Glutamatergic neuron (in vitro differentiated cells): Measurements from ENCODE around the gene MCTP1. TPM values are rescaled to one million over a fixed set of nuclear protein-coding genes. Genes with fewer than 3 reads are reported as not detected.

Experiments
- DNase-seq: peaks from one replicate; pipeline ENCODE4 v3.0.0; 2022
- H3K27ac Mint-ChIP-seq: one replicate; pipeline ENCODE4 v1.8.0; 2020; ENCODE audit warnings: mild to moderate bottlenecking, mixed read lengths, inconsistent platforms; ENCODE audit not compliant: unreplicated experiment
- H3K27me3 Mint-ChIP-seq: one replicate; pipeline ENCODE4 v1.8.0; 2020; ENCODE audit warnings: mild to moderate bottlenecking, moderate library complexity, mixed read lengths, inconsistent platforms; ENCODE audit not compliant: unreplicated experiment
- H3K36me3 Mint-ChIP-seq: one replicate; pipeline ENCODE4 v1.8.0; 2020; ENCODE audit warnings: mild to moderate bottlenecking, mixed read lengths, inconsistent platforms; ENCODE audit not compliant: unreplicated experiment
- H3K4me1 Mint-ChIP-seq: one replicate; pipeline ENCODE4 v1.8.0; 2020; ENCODE audit warnings: mild to moderate bottlenecking, low read depth, mixed read lengths, inconsistent platforms; ENCODE audit not compliant: unreplicated experiment
- H3K4me3 Mint-ChIP-seq: one replicate; pipeline ENCODE4 v1.8.0; 2020; ENCODE audit warnings: mild to moderate bottlenecking, mixed read lengths, inconsistent platforms; ENCODE audit not compliant: unreplicated experiment
- H3K9me3 Mint-ChIP-seq: one replicate; pipeline ENCODE4 v1.8.0; 2020; ENCODE audit warnings: mild to moderate bottlenecking, moderate library complexity, mixed read lengths, inconsistent platforms; ENCODE audit not compliant: unreplicated experiment
- total RNA-seq: library from RNA; stranded (reverse); fragmentation: NEBNext Ultra II Directional; extraction: Animal tissue kit (Norgen Biotek cat#: 25700); gene quantifications from one replicate; pipeline ENCODE4 v1.2.1, GENCODE V29; 2021; ENCODE audit not compliant: unreplicated experiment
- TF ChIP-seq, protein P1 (sequence below): fragments of 200-600 bp; sonication (generic); IDR thresholded peaks from one replicate; pipeline ENCODE4 v1.5.0; 2021; ENCODE audit not compliant: partially characterized antibody, unreplicated experiment

MCTP1 gene
- total RNA-seq, 1 donor from 2014 or later: 1.7 TPM

- Mint-ChIP-seq H3K27ac (no peak overlapping the region), H3K36me3 (peaks cover 10% of the 10 kb centered on the region), H3K4me3 (no peak overlapping the region), H3K9me3 (peaks cover 2% of the 10 kb centered on the region), H3K4me1 (peaks cover 18% of the 10 kb centered on the region), H3K27me3 (no peaks in the 10 kb centered on the region)
- TF ChIP-seq, protein P1, sequence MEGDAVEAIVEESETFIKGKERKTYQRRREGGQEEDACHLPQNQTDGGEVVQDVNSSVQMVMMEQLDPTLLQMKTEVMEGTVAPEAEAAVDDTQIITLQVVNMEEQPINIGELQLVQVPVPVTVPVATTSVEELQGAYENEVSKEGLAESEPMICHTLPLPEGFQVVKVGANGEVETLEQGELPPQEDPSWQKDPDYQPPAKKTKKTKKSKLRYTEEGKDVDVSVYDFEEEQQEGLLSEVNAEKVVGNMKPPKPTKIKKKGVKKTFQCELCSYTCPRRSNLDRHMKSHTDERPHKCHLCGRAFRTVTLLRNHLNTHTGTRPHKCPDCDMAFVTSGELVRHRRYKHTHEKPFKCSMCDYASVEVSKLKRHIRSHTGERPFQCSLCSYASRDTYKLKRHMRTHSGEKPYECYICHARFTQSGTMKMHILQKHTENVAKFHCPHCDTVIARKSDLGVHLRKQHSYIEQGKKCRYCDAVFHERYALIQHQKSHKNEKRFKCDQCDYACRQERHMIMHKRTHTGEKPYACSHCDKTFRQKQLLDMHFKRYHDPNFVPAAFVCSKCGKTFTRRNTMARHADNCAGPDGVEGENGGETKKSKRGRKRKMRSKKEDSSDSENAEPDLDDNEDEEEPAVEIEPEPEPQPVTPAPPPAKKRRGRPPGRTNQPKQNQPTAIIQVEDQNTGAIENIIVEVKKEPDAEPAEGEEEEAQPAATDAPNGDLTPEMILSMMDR: no peak
- DNase-seq: no peak
These were observed 103.2 kb downstream of the MCTP1 start for GRCh38 chr5:95181644-95182043.

DNA sequence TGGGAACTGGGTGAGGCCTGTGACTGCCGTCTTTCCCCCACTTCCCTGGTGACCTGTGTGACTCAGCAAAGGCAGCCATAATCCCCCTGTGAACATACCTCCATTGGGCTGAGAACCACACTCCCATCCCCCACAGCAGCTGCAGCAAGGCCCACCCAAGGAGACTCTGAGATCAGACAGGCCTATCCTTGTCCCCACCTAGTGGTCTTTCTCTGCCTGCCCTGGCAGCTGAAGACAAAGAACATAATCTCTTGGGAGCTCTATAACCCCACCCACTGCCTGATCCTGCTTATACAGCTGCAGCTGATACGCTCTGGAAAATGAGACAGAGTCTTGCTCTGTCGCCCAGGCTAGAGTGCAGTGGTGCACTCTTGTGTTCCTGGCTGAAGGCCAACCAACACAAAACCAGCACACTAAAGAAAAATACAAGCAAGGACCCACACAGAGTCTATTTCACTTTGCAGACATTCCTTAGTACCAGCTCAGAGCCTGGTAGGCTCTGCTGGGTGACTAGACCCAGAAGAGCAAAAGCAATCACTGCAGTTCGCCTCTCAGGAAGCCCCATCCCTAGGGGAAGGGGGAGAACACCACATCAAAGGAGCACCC lies 106.7 kb downstream of the MCTP1 start:
- peaks cover 10% of the 10 kb centered on the region for H3K36me3 Mint-ChIP-seq
- peaks cover 2% of the 10 kb centered on the region for H3K9me3 Mint-ChIP-seq
- no peak overlapping the region for H3K4me3 Mint-ChIP-seq
- H3K27ac Mint-ChIP-seq: peak overlapping the region; percentile 56
- peaks cover 18% of the 10 kb centered on the region for H3K4me1 Mint-ChIP-seq
- H3K27me3 Mint-ChIP-seq: no peaks in the 10 kb centered on the region
- peak; percentile 49 for DNase-seq
- TF ChIP-seq, protein P1: peak; percentile 29

DNA sequence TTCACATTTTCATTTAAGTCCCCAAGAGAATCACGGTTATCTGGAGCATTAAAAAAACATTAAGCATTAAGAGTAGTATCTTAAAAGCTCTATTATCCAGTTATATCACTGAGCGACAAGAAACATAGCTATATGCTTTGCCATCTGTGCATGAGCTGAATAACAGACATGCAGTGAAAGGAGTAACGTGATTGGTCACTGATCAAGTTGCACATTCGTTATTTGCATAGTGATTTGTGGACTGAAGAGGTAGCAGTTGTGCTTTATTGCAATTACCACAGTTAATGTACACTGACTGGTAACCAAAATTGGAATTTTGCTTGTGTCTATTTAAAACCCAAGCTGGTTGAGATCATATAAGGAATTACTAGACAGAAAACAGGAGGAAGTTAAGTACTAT lies 107.4 kb downstream of the MCTP1 start:
- H3K4me1 Mint-ChIP-seq: peaks cover 18% of the 10 kb centered on the region

GRCh38 chr5:95175106-95175505 lies 109.8 kb downstream of the MCTP1 start:
- H3K27ac Mint-ChIP-seq: no peak overlapping the region
- no peak for DNase-seq
- no peak overlapping the region for H3K4me3 Mint-ChIP-seq
- peaks cover 12% of the 10 kb centered on the region for H3K4me1 Mint-ChIP-seq
- H3K27me3 Mint-ChIP-seq: no peaks in the 10 kb centered on the region
- H3K36me3 Mint-ChIP-seq: peaks cover 24% of the 10 kb centered on the region
- H3K9me3 Mint-ChIP-seq: peaks cover 2% of the 10 kb centered on the region
- TF ChIP-seq, protein P1: no peak

More for the DNA sequence above, 107.4 kb downstream of the MCTP1 start:
- H3K27me3 Mint-ChIP-seq: no peaks in the 10 kb centered on the region
- no peak overlapping the region for H3K4me3 Mint-ChIP-seq
- peaks cover 2% of the 10 kb centered on the region for H3K9me3 Mint-ChIP-seq
- peak overlapping the region; percentile 56 for H3K27ac Mint-ChIP-seq
- H3K36me3 Mint-ChIP-seq: peaks cover 10% of the 10 kb centered on the region
- DNase-seq: no peak
- TF ChIP-seq, protein P1: no peak

DNA sequence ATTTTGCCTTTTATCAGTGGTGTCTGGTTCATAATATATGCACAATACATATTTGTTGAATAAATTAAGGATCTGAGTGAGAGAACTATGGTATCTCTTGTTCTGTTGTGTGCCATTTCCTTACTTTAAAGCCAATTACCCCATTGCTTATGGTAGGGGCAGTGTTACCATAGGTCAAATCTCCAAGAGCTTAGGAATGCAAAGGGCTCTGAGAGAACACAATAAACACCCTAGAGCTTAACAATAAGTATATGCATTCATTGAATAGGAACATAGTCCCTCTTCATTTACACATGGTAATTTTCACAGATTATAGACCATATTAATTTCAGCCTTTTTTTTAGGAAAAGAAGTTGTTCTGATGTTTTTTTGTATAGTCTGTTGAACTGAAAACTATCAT lies 112.2 kb downstream of the MCTP1 start:
- TF ChIP-seq, protein P1: no peak
- no peak for DNase-seq
- H3K27ac Mint-ChIP-seq: no peak overlapping the region
- peaks cover 13% of the 10 kb centered on the region for H3K36me3 Mint-ChIP-seq
- H3K27me3 Mint-ChIP-seq: no peaks in the 10 kb centered on the region
- H3K4me1 Mint-ChIP-seq: peaks cover 6% of the 10 kb centered on the region
- H3K4me3 Mint-ChIP-seq: no peak overlapping the region
- H3K9me3 Mint-ChIP-seq: no peaks in the 10 kb centered on the region
